ENCODE data around the gene UBE2S.

DNA sequence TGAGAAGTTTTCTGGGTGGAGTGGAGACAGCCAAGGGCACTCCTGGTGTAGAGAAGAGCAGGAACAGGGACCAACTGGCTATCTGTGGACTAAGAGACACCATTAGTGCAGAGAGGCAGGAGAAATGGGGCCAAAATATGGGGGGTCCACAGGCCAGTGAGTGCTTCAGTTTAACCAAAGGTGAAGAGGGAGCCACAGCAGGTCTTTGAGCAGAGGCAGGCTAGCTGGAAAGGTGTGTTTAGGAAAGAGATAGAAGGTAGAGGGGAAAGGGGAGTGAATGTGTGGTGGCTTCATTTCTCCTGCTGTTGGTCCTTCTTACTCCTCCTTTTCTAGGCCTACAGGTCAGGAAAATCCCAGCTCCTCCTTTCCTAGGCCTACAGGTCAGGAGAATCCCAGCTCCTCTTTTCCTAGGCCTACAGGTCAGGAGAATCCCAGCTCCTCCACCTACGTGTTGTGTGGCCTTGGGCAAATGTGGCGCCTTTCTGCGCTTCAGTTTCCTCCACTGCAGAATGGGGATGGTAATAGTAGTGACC is 25.0 kb downstream of the UBE2S start:
- TF ChIP-seq POLR2A (IDR thresholded peaks at IDR 0.05) = no peak
- TF ChIP-seq, protein P1, sequence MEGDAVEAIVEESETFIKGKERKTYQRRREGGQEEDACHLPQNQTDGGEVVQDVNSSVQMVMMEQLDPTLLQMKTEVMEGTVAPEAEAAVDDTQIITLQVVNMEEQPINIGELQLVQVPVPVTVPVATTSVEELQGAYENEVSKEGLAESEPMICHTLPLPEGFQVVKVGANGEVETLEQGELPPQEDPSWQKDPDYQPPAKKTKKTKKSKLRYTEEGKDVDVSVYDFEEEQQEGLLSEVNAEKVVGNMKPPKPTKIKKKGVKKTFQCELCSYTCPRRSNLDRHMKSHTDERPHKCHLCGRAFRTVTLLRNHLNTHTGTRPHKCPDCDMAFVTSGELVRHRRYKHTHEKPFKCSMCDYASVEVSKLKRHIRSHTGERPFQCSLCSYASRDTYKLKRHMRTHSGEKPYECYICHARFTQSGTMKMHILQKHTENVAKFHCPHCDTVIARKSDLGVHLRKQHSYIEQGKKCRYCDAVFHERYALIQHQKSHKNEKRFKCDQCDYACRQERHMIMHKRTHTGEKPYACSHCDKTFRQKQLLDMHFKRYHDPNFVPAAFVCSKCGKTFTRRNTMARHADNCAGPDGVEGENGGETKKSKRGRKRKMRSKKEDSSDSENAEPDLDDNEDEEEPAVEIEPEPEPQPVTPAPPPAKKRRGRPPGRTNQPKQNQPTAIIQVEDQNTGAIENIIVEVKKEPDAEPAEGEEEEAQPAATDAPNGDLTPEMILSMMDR (IDR thresholded peaks at IDR 0.05) = no peak
